Endothelial cell of umbilical vein (primary cell): ENCODE results near the gene CLRN3. TPM values are rescaled to one million over a fixed set of nuclear protein-coding genes. Genes with fewer than 3 reads are reported as not detected.

Experiments
- BruUV-seq: library from RNA; stranded (reverse); fragments of 400-500 nt; replicated peaks from 2 replicates; lab custom pipeline; 2021; lab: Mats Ljungman, UMichigan
- CTCF ChIA-PET: fragments of 300-600, 350-600 bp; sonication (Branson Sonifier 250); formaldehyde crosslinking; loops from one replicate; lab custom pipeline; 2021; ENCODE audit warnings: antibody characterized with exemption, inconsistent platforms; lab: Charles Lee
- POLR2A ChIA-PET: fragments of 300-600, 350-600 bp; sonication (Branson Sonifier 250); formaldehyde crosslinking; loops from one replicate; lab custom pipeline; 2021; ENCODE audit warnings: antibody characterized with exemption, inconsistent platforms; lab: Charles Lee
- DNase-seq: peaks from one replicate; pipeline ENCODE4 v3.0.0-alpha.2; 2011; ENCODE audit warnings: low read depth, low spot score
- FAIRE-seq: peaks from 2 replicates; lab custom pipeline; 2011; peaks lifted over from hg19 to GRCh38; lab: Jason Lieb, UNC
- H2AFZ ChIP-seq: 2 replicates; pipeline ENCODE4 v1.6.0; 2012; ENCODE audit warnings: low read depth, low read length, control low read depth, inconsistent platforms
- H3K27ac ChIP-seq: 2 replicates; pipeline ENCODE4 v1.5.1; 2011; ENCODE audit warnings: low read depth, mild to moderate bottlenecking, control low read depth, low read length, moderate library complexity; ENCODE audit not compliant: insufficient read depth
- H3K27me3 ChIP-seq, 2 experiments: 2 replicates each; pipeline versions ENCODE4 v1.6.0 to v1.6.1; 2011; ENCODE audit warnings: low read length in 2 of 2, mixed read lengths in 1 of 2; ENCODE audit not compliant: control insufficient read depth in 2 of 2, insufficient read depth in 2 of 2
- H3K36me3 ChIP-seq, 2 experiments: 2 replicates in 1 of 2; 3 replicates in 1 of 2; pipeline ENCODE4 v1.5.1; 2011; ENCODE audit warnings: low read length in 2 of 2, mild to moderate bottlenecking in 1 of 2, moderate library complexity in 1 of 2; ENCODE audit not compliant: control insufficient read depth in 2 of 2, insufficient read depth in 2 of 2; ENCODE audit errors: extremely low read depth in 1 of 2
- H3K4me1 ChIP-seq: 3 replicates; pipeline ENCODE4 v1.5.1; 2011; ENCODE audit warnings: mild to moderate bottlenecking, low read length; ENCODE audit not compliant: control insufficient read depth, insufficient read depth; ENCODE audit errors: extremely low read depth
- H3K4me2 ChIP-seq: 2 replicates; pipeline ENCODE4 v1.6.1; 2011; ENCODE audit warnings: low read length, control low read depth, mixed read lengths; ENCODE audit not compliant: insufficient read depth
- H3K4me3 ChIP-seq, 3 experiments: fragments of 200-600 bp in 1 of 3; sonication (generic), shearing (Covaris generic) in 1 of 3; replicated peaks in 1 of 3; 2 replicates each; pipeline ENCODE4 v1.5.1; 2011 to 2016; ENCODE audit warnings: control low read depth in 3 of 3, low read length in 3 of 3, mild to moderate bottlenecking in 2 of 3, inconsistent platforms in 1 of 3, low read depth in 1 of 3, moderate library complexity in 1 of 3; ENCODE audit not compliant: insufficient read depth in 1 of 3
- H3K79me2 ChIP-seq: 2 replicates; pipeline ENCODE4 v1.6.0; 2012; ENCODE audit warnings: low read length, inconsistent platforms; ENCODE audit not compliant: control insufficient read depth, insufficient read depth
- H3K9ac ChIP-seq: replicated peaks from 2 replicates; pipeline ENCODE3; 2011; ENCODE audit warnings: low read length, control low read depth; ENCODE audit not compliant: insufficient read depth; ENCODE audit errors: extremely low read depth
- H3K9me1 ChIP-seq: replicated peaks from 3 replicates; pipeline ENCODE4 v1.6.0; 2011; ENCODE audit warnings: mild to moderate bottlenecking, low read length; ENCODE audit not compliant: control insufficient read depth, insufficient read depth; ENCODE audit errors: extremely low read depth
- H3K9me3 ChIP-seq: replicated peaks from 2 replicates; pipeline ENCODE4 v1.5.1; 2012; ENCODE audit warnings: low read length, inconsistent platforms; ENCODE audit not compliant: control insufficient read depth, insufficient read depth
- H4K20me1 ChIP-seq: replicated peaks from 2 replicates; pipeline ENCODE3; 2011; ENCODE audit warnings: mild to moderate bottlenecking, low read length; ENCODE audit not compliant: control insufficient read depth, insufficient read depth; ENCODE audit errors: extremely low read depth
- CTCF ChIP-seq, 2 donors: IDR thresholded peaks; 1 replicate in 1 of 2; 2 replicates in 1 of 2; pipeline ENCODE4 v1.5.1; 2011; ENCODE audit warnings: low read length in 2 of 2, mild to moderate bottlenecking in 2 of 2, moderate library complexity in 2 of 2, control low read depth in 1 of 2, inconsistent platforms in 1 of 2, low read depth in 1 of 2; ENCODE audit not compliant: insufficient read depth in 1 of 2; ENCODE audit errors: extremely low read depth in 1 of 2
- FOS ChIP-seq: IDR thresholded peaks from 2 replicates; pipeline ENCODE4 v1.6.1; 2011; ENCODE audit warnings: mild to moderate bottlenecking, low read length, moderate library complexity, borderline replicate concordance; ENCODE audit not compliant: insufficient read depth
- MYC ChIP-seq: IDR thresholded peaks from one replicate; pipeline ENCODE4 v1.6.1; 2011; ENCODE audit warnings: mild to moderate bottlenecking, low read depth, low read length
- POLR2A ChIP-seq: IDR thresholded peaks from 2 replicates; pipeline ENCODE4 v1.6.1; 2012; ENCODE audit warnings: low read depth, mild to moderate bottlenecking, control low read depth, low read length
- POLR2AphosphoS5 ChIP-seq: IDR thresholded peaks from 2 replicates; pipeline ENCODE4 v1.6.1; 2012; ENCODE audit warnings: low read depth, mild to moderate bottlenecking, control low read depth, low read length, moderate library complexity; ENCODE audit not compliant: insufficient read depth
- dilution Hi-C: fragments of 300-500 bp; cut with MboI; formaldehyde crosslinking; loops from one replicate; pipeline ENCODE4 v1.15.0; 2019; ENCODE audit warnings: low sequenced_read_pairs; ENCODE audit not compliant: extremely low pct_ligation_motif_present
- intact Hi-C: fragments of 100-400 bp; cut with micrococcal nuclease; formaldehyde crosslinking; loops from one replicate; pipeline ENCODE4 v1.10.0; 2022
- polyA plus RNA-seq, 4 experiments: library from polyadenylated mRNA; depleted of rRNA in 3 of 4; stranded (reverse) in 3 of 4; unstranded in 1 of 4; fragments of >200 nt; gene quantifications; 2 replicates each; pipeline versions ENCODE4 v1.2.1 to v1.2.3, GENCODE V29; 2011 to 2012; ENCODE audit warnings: missing spikeins in 1 of 4
- total RNA-seq: library from RNA; stranded (reverse); gene quantifications from 2 replicates; pipeline ENCODE4 v1.2.3, GENCODE V29; 2021

The CLRN3 gene
- total and polyA plus RNA-seq, 2 donors (not counting 3 experiments of a cell fraction or from before 2014, with no cell fraction given) = 0.07 TPM; not detected in 1

- dilution Hi-C loops = no loop called here
- Histone ChIP-seq H3K27me3 (no peaks in the 10 kb centered on the region), H3K79me2 (peaks cover 19% of the 10 kb centered on the region), H3K27ac (peak within 1 kb of the TSS; percentile 67), H3K9me3 (no peaks in the 10 kb centered on the region), H3K9me1 (no peaks in the 10 kb centered on the region), H3K4me3 (peak within 1 kb of the TSS; percentile 32 to 78 (median 61)), H4K20me1 (no peaks in the 10 kb centered on the region), H3K4me2 (peak within 1 kb of the TSS; percentile 81), H3K36me3 (peaks cover 0 to 3% of the 10 kb centered on the region in 2 experiments), H3K4me1 (peaks cover 20% of the 10 kb centered on the region), H3K9ac (peak within 1 kb of the TSS; percentile 82), H2AFZ (peak within 1 kb of the TSS; percentile 56)
- ChIA-PET POLR2A (interaction anchor here (1.5 kb wide), 1 partner anchor 84 kb away, joined by 5 read pairs; no protein-coding TSS in a partner anchor), CTCF (interaction anchor here (0.6 to 5.5 kb wide), 34 partner anchors 10 to 247 kb away, joined by 3 to 425 read pairs (median 6); no protein-coding TSS in a partner anchor)
- FAIRE-seq (peak; percentile 70), DNase-seq (peak; percentile 69)
- TF ChIP-seq MYC (no peak), POLR2AphosphoS5 (peak; percentile 81), POLR2A (peak; percentile 24), FOS (no peak), CTCF (IDR thresholded peaks at IDR 0.05; ENCODE audit: extremely low read depth in 1 of 2, insufficient read depth in 1 of 2, low read depth in 1 of 2, low read length in 2 of 2) (peak; percentile 72 to 92)
- BruUV-seq = no TSS peak
- intact Hi-C loops = loop anchor here (1.0 kb wide), 6 partner anchors 36 to 244 kb away; no protein-coding TSS in a partner anchor
These were observed 14.0 kb upstream of the CLRN3 start, which contains the start of gene PTPRE for GRCh38 chr10:127906548-127907377. PTPRE (plus strand) TSS chr10:127907103; CDS start chr10:128040882, 133,779 bp downstream.
